Activated T-helper 2 cell treated with anti-CD3 and anti-CD28 coated beads, Interferon-gamma antibody, Interleukin-2, Interleukin-4, amounts not matched to agents 10 μg/mL and 5 μg/mL and 100 μg/mL, durations not matched to agents 14 hours and 24 hours and 36 hours (primary cell): Measurements from ENCODE around the gene R3HDM1. TPM values are rescaled to one million over a fixed set of nuclear protein-coding genes. Genes with fewer than 3 reads are reported as not detected.

Experiments used
- DNase-seq: peaks from one replicate; pipeline ENCODE4 v3.0.0; 2021; ENCODE audit warnings: low spot score
- H3K27ac Mint-ChIP-seq: one replicate; pipeline ENCODE4 v1.8.0; 2021; ENCODE audit warnings: mixed read lengths
- H3K27me3 Mint-ChIP-seq: one replicate; pipeline ENCODE4 v1.8.0; 2021; ENCODE audit warnings: low read depth, mixed read lengths
- H3K36me3 Mint-ChIP-seq: one replicate; pipeline ENCODE4 v1.8.0; 2021; ENCODE audit warnings: low read depth, mixed read lengths
- H3K4me1 Mint-ChIP-seq: one replicate; pipeline ENCODE4 v1.8.0; 2021; ENCODE audit warnings: low read depth, mixed read lengths
- H3K4me3 Mint-ChIP-seq: one replicate; pipeline ENCODE4 v1.8.0; 2021; ENCODE audit warnings: low read depth, mild to moderate bottlenecking, moderate library complexity, mixed read lengths
- H3K9me3 Mint-ChIP-seq: one replicate; pipeline ENCODE4 v1.8.0; 2021; ENCODE audit warnings: mixed read lengths
- intact Hi-C: fragments of 100-400 bp; cut with micrococcal nuclease; formaldehyde crosslinking; loops from one replicate; pipeline ENCODE4 v1.15.1; 2023
- total RNA-seq: library from RNA; stranded (reverse); gene quantifications from 2 replicates; pipeline ENCODE4 v1.2.3, GENCODE V29; 2022

R3HDM1 gene
- total RNA-seq, 1 donor from 2014 or later: 47.8 TPM

GRCh38 chr2:135742325-135742757 is 211.1 kb downstream of the R3HDM1 start:
- H3K9me3 Mint-ChIP-seq: peaks cover 4% of the 10 kb centered on the region
- peaks cover 34% of the 10 kb centered on the region for H3K4me1 Mint-ChIP-seq
- DNase-seq: peak; percentile 44
- H3K36me3 Mint-ChIP-seq: peaks cover 38% of the 10 kb centered on the region
- peak overlapping the region; percentile 100 for H3K27ac Mint-ChIP-seq
- intact Hi-C loops: loop anchor here (1.0 to 5.0 kb wide), 6 partner anchors 55 to 1625 kb away; partner anchors contain the start of genes CXCR4 and MCM6
- H3K4me3 Mint-ChIP-seq: peak overlapping the region; percentile 98
- no peaks in the 10 kb centered on the region for H3K27me3 Mint-ChIP-seq

GRCh38 chr2:135743860-135744259 is 212.6 kb downstream of the R3HDM1 start:
- peaks cover 45% of the 10 kb centered on the region for H3K36me3 Mint-ChIP-seq
- no peaks in the 10 kb centered on the region for H3K27me3 Mint-ChIP-seq
- H3K4me3 Mint-ChIP-seq: peak overlapping the region; percentile 73
- peak overlapping the region; percentile 31 for H3K27ac Mint-ChIP-seq
- H3K9me3 Mint-ChIP-seq: peaks cover 4% of the 10 kb centered on the region
- intact Hi-C loops: loop anchor here (2.0 to 5.0 kb wide), 6 partner anchors 53 to 1627 kb away; partner anchors contain the start of genes CXCR4 and MCM6
- no peak for DNase-seq
- H3K4me1 Mint-ChIP-seq: peaks cover 34% of the 10 kb centered on the region

- Mint-ChIP-seq H3K4me3 (peak overlapping the region; percentile 9), H3K9me3 (peaks cover 4% of the 10 kb centered on the region), H3K27ac (no peak overlapping the region), H3K27me3 (no peaks in the 10 kb centered on the region), H3K36me3 (peaks cover 55% of the 10 kb centered on the region), H3K4me1 (peaks cover 38% of the 10 kb centered on the region)
- DNase-seq: no peak
- intact Hi-C loops: loop anchor here (2.0 to 5.0 kb wide), 6 partner anchors 52 to 1628 kb away; partner anchors contain the start of genes CXCR4 and MCM6
These were observed 213.6 kb downstream of the R3HDM1 start for GRCh38 chr2:135744760-135745314.

- no peak for DNase-seq
- peaks cover 38% of the 10 kb centered on the region for H3K4me1 Mint-ChIP-seq
- peaks cover 59% of the 10 kb centered on the region for H3K36me3 Mint-ChIP-seq
- no peak overlapping the region for H3K27ac Mint-ChIP-seq
- peaks cover 4% of the 10 kb centered on the region for H3K9me3 Mint-ChIP-seq
- no peak overlapping the region for H3K4me3 Mint-ChIP-seq
- no peaks in the 10 kb centered on the region for H3K27me3 Mint-ChIP-seq
- intact Hi-C loops: loop anchor here (2.0 kb wide), 1 partner anchor 637 kb away; no protein-coding TSS in a partner anchor
These were observed 214.3 kb downstream of the R3HDM1 start for GRCh38 chr2:135745545-135745944.

GRCh38 chr2:135755573-135755972 is 224.3 kb downstream of the R3HDM1 start:
- Mint-ChIP-seq H3K36me3 (peaks cover 84% of the 10 kb centered on the region), H3K27ac (no peak overlapping the region), H3K4me3 (no peak overlapping the region), H3K9me3 (peaks cover 20% of the 10 kb centered on the region), H3K27me3 (no peaks in the 10 kb centered on the region), H3K4me1 (peaks cover 4% of the 10 kb centered on the region)
- intact Hi-C loops: no loop called here
- DNase-seq: no peak

- Mint-ChIP-seq H3K9me3 (peaks cover 20% of the 10 kb centered on the region), H3K36me3 (peaks cover 85% of the 10 kb centered on the region), H3K27me3 (no peaks in the 10 kb centered on the region), H3K4me3 (no peak overlapping the region), H3K27ac (no peak overlapping the region), H3K4me1 (peaks cover 4% of the 10 kb centered on the region)
- intact Hi-C loops: no loop called here
- no peak for DNase-seq
These were observed 225.4 kb downstream of the R3HDM1 start for GRCh38 chr2:135756692-135757091.

- intact Hi-C loops: no loop called here
- Mint-ChIP-seq H3K27ac (no peak overlapping the region), H3K36me3 (peaks cover 78% of the 10 kb centered on the region), H3K4me1 (peaks cover 11% of the 10 kb centered on the region), H3K27me3 (no peaks in the 10 kb centered on the region), H3K9me3 (peaks cover 5% of the 10 kb centered on the region), H3K4me3 (no peak overlapping the region)
- DNase-seq: no peak
These were observed 230.7 kb downstream of the R3HDM1 start for GRCh38 chr2:135762022-135762421.

GRCh38 chr2:135762530-135762929 is 231.2 kb downstream of the R3HDM1 start:
- no peak for DNase-seq
- no peak overlapping the region for H3K4me3 Mint-ChIP-seq
- no peak overlapping the region for H3K27ac Mint-ChIP-seq
- intact Hi-C loops: no loop called here
- no peaks in the 10 kb centered on the region for H3K27me3 Mint-ChIP-seq
- H3K36me3 Mint-ChIP-seq: peaks cover 78% of the 10 kb centered on the region
- peaks cover 11% of the 10 kb centered on the region for H3K4me1 Mint-ChIP-seq
- no peaks in the 10 kb centered on the region for H3K9me3 Mint-ChIP-seq

- intact Hi-C loops: no loop called here
- Mint-ChIP-seq H3K27me3 (no peaks in the 10 kb centered on the region), H3K9me3 (no peaks in the 10 kb centered on the region), H3K27ac (no peak overlapping the region), H3K4me1 (peaks cover 11% of the 10 kb centered on the region), H3K36me3 (peaks cover 84% of the 10 kb centered on the region), H3K4me3 (no peak overlapping the region)
- no peak for DNase-seq
These were observed 237.6 kb downstream of the R3HDM1 start for GRCh38 chr2:135768863-135769262.

- no peak for DNase-seq
- H3K27me3 Mint-ChIP-seq: no peaks in the 10 kb centered on the region
- peaks cover 7% of the 10 kb centered on the region for H3K4me1 Mint-ChIP-seq
- H3K27ac Mint-ChIP-seq: peak overlapping the region; percentile 67
- no peaks in the 10 kb centered on the region for H3K9me3 Mint-ChIP-seq
- H3K36me3 Mint-ChIP-seq: peaks cover 90% of the 10 kb centered on the region
- intact Hi-C loops: no loop called here
- no peak overlapping the region for H3K4me3 Mint-ChIP-seq
These were observed 242.0 kb downstream of the R3HDM1 start for GRCh38 chr2:135773319-135773718.

GRCh38 chr2:135773917-135774316 is 242.6 kb downstream of the R3HDM1 start:
- Mint-ChIP-seq H3K4me3 (no peak overlapping the region), H3K9me3 (no peaks in the 10 kb centered on the region), H3K27me3 (no peaks in the 10 kb centered on the region), H3K4me1 (peaks cover 7% of the 10 kb centered on the region), H3K36me3 (peaks cover 90% of the 10 kb centered on the region), H3K27ac (no peak overlapping the region)
- no peak for DNase-seq
- intact Hi-C loops: no loop called here
